Stimulated activated CD4-positive, alpha-beta T cell treated with anti-CD3 and anti-CD28 coated beads, Interleukin-4, amount 100 ng/mL, for 4 hours (primary cell): ENCODE measurements around the gene MRTFA.
"Not testable (repeated sequence)": the region's sequence is repeated elsewhere in the genome, so short reads cannot be mapped to it uniquely, and the experiment has no call there.

Experiments used
- DNase-seq, 2 experiments: peaks; one replicate each; pipeline ENCODE4 v3.0.0-alpha.2; 2020

MRTFA gene

GRCh38 chr22:40625794-40626193 is 10.7 kb downstream of the MRTFA start:
- DNase-seq = not testable (repeated sequence)

GRCh38 chr22:40625281-40625680 is 11.2 kb downstream of the MRTFA start:
- DNase-seq = not testable (repeated sequence)

DNA sequence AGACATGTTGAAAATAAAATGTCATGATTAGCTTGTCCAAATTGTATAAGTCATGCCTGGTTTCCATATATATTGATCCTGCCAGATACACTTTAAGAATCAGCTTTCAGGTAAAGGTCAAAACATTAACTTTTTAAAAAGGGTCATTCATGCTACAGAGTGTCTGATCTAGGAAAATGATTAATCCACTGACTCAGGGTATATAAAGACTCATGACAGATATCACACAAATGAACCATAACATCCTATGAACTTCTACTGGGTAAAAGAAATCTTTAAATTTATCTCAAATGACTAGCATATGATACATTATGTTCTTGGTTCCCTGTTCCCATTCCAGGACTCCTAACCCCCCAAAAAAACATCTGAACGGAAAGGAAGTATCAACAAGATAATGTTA is 11.7 kb downstream of the MRTFA start:
- DNase-seq = no peak

GRCh38 chr22:40621309-40622151 is 15.0 kb downstream of the MRTFA start:
- no peak for DNase-seq

DNA sequence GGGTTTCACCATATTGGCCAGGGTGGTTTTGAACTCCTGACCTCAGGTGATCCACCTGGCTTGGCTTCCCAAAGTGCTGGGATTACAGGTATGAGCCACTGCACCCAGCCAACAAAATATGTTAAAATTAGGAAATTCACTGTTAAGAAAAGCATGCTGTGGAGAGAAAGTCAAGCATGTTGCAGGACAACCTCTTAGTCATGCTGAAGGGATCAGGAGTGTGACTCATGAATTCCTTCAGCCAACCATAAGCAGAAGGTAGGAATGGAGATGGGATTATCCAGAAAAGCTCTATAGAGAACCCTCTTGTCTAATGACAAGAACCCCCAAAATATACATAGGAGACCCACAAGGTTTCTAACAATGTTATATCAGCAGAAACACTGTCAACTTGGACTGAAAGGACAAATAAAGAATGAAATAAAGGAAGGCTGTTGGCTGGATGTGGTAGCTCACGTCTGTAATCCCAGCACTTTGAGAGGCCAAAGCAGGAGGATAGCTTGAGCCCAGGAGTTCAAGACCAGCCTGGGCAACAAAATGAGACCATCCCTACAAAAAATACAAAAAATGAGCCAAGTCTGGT is 16.0 kb downstream of the MRTFA start:
- DNase-seq = no peak

DNA sequence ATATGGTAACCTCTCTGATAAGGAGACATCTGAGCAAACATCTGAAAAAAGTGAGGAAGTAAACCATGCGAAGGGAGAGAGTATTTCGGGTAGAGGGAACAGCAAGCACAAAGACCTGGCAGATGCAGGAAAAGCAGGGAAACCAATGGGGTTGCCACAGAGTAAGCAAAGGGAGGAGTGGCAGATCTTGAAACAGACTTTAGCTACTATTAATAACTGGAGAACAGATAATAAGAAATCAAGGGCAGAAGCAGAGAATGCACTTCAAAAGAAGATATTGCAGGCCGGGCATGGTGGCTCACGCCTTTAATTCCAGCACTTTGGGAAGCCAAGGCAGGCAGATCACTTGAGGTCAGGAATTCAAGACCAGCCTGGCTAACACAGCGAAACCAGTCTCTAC is 18.1 kb downstream of the MRTFA start:
- DNase-seq = no peak

- no peak for DNase-seq
Observed at GRCh38 chr22:40616578-40616977, 19.9 kb downstream of the MRTFA start.

GRCh38 chr22:40613067-40613466 is 23.5 kb downstream of the MRTFA start:
- no peak for DNase-seq

- no peak for DNase-seq
Observed at GRCh38 chr22:40612291-40612751, 24.2 kb downstream of the MRTFA start.

DNA sequence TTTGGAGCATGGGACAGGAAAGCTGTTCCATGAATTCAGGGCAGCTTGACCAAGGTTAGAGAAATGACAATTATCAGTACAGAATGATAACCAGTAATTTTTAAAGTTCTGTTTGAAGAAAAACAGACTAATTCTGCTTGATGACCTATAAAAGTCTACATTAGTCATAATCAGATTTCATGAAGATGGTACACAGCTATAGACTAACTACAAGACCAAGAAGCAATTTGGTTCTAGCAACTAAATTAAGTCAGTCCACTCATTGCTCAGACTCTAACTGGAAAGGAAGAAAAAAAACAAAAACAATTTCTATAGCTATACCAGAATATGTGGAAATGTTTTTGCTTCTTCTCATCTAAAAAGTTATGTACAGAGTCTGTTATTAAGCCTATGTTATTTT is 24.9 kb downstream of the MRTFA start:
- no peak for DNase-seq

GRCh38 chr22:40610329-40610850 is 26.1 kb downstream of the MRTFA start:
- no peak for DNase-seq

- no peak for DNase-seq
Observed at GRCh38 chr22:40609216-40609615, 27.3 kb downstream of the MRTFA start.

DNA sequence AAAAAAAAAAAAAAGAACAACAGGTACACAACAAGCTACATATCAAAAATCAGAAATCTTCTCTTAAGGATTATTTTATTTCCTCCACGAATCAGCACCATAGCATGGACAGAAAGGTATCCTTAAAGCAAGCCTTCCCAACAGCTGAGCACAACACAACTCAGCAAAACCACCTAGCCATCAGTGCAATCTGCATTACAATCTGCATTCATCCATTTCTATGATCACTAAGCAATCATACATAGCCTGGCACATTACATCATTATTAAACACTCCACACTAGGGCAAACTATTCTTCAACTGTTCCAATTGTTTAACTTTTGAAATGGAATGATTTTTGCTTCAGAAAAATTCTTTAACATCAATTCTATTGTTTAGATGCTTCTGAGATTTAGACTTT is 29.0 kb downstream of the MRTFA start:
- DNase-seq = no peak

DNA sequence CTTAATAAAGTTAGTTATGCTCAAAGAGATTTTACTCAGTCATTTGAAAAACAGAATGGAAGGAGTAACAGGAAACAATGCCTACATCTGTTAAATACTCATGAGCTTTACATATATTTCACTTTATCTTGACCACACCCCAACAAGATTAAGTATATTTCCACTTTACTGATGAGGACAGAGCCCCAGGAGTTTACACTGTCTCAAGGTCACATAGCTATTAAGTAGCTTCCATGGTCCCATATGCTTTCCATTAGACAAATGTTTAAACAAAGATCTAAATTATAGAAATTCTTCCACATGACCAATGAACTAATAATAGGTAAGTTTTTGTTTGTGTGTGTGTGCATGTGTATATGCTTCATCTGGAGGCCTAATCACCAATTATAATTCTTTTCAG is 30.2 kb downstream of the MRTFA start:
- DNase-seq = no peak

GRCh38 chr22:40605761-40606160 is 30.8 kb downstream of the MRTFA start:
- DNase-seq = no peak

GRCh38 chr22:40603088-40603605 is 33.4 kb downstream of the MRTFA start:
- no peak for DNase-seq

GRCh38 chr22:40602231-40602630 is 34.3 kb downstream of the MRTFA start:
- no peak for DNase-seq

DNA sequence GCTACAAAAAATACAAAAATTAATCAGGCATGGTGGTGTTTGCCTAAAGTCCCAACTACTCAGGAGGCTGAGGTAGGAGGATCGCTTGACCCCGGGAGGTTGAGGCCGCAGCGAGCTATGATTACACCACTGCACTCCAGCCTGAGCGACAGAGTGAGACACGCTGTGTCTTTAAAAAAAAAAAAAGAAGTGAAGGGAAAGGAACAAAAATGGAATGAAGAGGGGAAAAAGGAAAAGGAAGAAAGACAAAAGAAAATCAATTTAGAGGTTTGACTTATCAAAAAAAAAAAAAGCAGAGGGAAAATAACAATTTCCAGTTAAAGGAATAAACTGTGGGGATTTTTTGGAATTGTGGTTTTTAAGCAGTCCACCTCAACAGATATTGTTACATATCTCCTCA is 36.8 kb downstream of the MRTFA start:
- no peak for DNase-seq

GRCh38 chr22:40598712-40599111 is 37.8 kb downstream of the MRTFA start:
- DNase-seq = not testable (repeated sequence)

- no peak for DNase-seq
Observed at GRCh38 chr22:40597526-40598430, 38.7 kb downstream of the MRTFA start.

GRCh38 chr22:40595497-40596234 is 40.9 kb downstream of the MRTFA start:
- DNase-seq = no peak

DNA sequence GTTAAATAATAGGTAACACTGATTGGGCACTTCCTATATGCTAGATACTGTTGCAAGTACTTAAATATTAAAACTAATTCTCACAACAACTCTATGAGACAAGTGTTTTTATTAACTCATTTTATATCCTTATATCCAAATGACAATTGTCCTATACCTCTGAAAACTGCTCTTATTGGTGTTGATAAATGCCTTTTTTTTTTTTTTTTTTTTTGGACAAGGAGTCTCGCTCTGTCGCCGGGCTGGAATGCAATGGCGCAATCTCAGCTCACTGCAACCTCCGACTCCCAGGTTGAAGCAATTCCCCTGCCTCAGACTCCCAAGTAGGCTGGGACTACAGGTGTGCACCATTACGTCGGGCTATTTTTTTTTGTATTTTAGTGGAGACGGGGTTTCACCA is 41.6 kb downstream of the MRTFA start:
- no peak for DNase-seq
